ENCODE measurements around the gene MOB3B.

Gene MOB3B

DNA sequence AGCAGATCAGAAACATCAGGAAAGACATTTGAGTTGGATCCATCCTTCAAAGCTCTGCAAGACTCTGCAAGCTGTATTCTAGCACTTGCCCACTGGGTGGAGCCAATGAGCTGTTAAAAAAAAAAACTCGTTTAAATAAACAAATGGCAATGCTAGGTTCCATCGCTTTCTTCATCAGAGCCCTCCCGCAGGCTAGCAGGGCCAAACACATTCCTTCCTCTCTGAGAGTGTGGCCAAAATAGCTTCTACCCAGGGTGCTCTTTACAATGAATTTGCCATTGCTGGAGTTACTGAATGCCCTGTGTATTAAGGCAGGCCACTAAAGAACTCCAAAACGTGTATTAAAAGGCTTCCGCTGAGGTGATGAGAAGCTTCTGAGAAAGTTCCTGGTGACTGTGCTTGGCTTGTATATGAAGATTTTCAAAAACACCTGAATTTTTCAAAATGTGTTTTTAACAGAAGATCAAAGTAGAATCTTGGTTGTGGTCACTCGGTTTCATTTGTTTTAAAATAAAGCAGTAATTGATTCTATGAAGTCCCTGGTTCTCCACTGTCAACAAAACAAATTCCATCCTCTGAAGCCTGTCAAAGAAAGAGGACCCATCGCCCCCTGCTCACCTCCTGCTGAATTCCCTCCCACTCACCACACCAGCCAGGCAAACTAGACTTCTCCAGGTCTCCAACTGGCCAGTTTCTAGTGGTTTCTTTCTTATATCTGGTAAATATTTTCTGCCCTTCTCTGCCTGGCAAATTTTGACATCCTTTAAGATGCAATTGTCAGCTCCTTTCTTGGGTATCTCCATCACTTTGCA, 196.2 kb downstream of the MOB3B start:
- peak; percentile 83 for DNase-seq

DNA sequence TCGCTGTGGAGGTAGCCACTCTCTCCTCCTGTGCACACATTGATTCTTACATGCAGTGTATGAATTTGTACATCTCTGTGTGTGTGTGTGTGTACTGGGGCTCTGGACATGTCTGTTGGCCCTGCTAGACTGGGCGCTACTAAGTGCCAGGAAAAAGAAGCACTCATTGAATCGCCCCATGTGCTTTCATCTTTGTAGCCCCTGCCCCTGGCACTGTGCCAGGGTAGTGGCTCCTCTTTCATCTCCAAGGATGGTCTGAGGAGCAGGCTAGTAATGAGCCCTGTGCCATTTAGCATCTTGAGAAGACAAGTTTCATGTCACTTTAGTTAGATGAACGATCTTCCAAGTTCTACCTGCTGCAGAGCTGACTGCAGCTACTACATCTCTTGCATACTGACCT, 198.2 kb downstream of the MOB3B start:
- DNase-seq, result no peak

DNA sequence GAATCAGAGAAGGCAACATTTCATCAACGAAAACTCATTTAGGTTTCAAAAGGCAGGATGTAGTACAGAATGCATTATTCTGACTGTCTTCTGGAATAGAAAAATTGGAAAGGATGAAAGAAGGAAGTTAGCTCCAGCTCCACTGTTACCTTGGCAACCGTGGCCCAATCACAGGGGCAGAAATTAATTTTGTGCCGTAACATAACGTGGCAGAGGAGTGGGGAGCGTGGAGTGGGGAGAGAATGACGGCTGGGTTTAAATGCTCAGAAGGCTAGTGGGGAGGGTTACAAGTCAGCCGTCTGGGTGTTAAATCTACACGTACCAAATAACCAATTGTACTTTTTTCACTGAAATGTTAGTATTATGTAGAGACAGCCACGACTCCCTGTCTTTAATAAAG, 200.3 kb downstream of the MOB3B start:
- no peak for DNase-seq

DNA sequence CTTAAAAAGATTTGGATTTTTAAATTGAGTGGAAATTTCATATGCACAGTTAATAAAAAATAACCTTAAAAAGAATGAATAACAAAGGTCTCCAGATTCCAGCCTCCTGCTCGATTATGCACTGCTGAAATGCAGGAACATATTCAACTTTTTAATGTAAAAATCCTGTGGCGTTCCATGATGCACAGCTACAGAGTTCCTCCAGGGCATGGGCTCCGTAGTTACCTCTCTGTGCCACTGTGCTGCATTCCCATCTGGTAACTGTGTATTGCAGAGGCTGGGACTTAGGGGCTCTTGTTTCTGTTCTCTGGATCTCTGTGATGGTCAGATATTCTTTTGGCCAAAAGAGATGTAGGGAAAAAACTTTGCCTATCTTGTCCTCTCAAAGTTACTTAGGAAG, 201.1 kb downstream of the MOB3B start:
- DNase-seq, result no peak

DNA sequence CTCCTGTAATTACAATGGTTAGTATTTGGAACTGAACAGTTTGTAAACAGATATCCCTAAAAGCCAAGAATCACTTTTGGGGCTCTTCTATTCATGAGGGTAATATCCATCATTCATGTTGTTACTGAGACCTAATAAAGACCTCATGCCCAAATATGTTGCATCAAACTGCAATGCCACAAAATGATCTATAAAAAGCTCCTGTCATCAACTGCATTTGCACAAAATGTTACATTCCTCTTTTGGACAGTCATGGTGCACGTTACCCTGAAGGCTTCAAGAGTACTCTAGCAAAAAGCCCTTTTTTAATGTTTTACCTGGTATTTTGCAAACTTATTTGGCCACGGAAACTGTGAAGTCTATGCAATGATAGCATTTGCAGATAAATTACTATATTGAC, 218.4 kb downstream of the MOB3B start:
- DNase-seq, result no peak

DNA sequence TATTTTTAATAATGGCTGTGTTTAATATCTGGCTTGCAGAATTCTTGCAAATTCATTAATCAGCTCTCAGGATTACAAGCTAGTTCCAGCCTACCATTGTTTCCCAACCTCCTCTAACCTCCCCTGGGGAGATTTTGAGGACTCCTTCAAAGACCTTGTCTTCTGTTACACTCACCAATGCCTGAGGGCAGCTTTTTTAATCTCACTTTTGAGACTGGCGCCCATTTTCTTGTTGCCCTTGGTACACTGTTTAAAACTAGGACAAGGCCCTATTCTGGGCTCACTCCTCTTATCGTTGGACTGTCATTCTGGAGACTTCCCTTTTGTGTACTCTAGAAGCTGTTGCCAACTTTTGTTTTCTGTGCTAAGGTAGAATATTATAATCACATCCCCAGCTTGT, 219.0 kb downstream of the MOB3B start:
- DNase-seq, result peak; percentile 33

DNA sequence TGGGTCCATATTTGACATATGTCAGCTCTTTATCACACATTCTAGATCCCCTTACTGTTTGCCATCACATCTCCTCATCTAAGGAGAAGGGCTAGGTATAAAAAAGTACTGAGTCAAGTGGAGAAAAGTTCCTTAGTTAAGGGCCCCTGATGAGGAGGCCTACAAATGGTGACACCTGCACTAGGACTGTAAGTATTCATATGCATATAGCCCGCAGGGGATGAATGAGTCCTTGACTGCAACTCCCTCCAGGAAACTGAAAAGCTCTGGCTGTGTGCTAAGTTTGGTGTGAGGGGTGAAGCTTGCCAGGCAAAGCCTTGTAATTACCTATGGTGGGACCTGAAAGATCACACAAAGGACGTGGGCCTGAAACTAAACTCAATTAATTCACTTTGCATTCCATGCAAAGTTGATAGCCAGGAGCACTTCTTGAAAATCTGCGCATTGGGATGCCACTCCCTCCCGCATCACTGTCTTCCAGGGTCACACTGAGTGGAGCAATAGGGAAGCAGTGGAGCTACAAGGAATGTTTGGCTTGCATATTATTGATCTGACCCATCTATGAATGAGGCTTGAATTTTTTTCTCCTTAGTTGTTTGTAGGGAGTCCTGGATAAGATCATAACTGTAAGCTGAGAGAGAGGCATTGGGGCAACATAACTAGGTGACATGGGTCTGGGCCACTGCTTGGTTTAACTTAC, 220.8 kb downstream of the MOB3B start:
- no peak for DNase-seq

DNA sequence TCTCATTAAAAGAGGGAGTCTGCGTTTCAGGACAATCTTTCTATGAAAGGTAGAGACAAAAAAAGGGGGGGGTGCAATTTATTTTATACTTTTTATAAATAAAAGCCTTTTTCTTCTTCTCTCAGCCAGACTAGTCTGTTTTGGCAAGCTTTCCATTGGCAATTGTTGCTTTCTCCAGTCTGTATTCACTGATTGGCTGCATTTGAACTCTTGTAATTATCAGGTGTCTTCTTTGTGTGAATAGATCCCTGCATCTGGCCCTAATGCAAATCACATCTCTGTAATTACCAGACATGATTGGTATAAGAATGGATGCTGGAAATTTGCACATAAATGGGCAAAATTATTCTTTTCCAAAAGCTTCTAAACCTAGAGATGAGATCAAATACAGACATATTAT, 225.1 kb downstream of the MOB3B start:
- no peak for DNase-seq

DNA sequence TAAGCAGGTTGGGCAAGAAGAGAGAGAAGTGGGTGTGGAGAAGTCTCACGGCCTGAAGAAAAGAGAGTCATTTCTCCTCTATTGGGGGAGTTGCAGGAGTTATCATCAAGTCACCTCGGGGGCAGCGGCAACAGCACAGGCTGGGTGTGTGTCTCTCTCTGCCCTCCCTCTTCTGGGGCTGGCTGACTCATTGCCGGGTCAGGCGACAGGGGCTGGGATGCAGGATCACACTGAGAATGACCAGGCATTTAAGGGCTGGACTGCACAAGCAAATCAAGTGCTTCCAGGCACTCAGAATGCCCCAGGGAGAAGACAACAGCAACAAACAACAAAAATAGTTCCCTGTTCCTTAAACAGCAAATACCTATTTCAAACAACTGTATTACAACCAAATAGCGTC, 226.4 kb downstream of the MOB3B start:
- DNase-seq, result no peak

DNA sequence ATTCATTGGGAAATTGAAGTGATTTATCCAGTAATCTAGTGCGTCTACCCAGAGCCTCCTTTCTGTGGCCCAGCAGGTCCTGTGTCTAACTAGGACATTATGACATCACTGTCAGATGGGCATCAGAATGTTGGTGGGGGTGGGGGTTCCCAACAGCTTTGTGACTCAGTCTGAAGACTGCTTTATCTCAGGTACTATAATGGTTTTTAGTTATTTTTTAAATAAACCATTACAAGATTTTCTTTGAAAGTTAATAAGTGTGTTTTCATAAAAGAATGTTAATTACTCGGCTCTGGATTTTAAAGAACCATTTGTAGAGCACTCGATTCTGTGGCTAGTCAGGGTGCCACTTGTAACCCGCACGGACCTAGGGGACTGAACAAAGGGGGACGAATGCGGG, 232.6 kb downstream of the MOB3B start, which contains the start of gene EQTN:
Gene EQTN, minus strand, starts transcription at position 101 of the 400 bp plus-strand sequence. Its CDS starts 95 bp downstream, at position 6.
- no peak for DNase-seq

DNA sequence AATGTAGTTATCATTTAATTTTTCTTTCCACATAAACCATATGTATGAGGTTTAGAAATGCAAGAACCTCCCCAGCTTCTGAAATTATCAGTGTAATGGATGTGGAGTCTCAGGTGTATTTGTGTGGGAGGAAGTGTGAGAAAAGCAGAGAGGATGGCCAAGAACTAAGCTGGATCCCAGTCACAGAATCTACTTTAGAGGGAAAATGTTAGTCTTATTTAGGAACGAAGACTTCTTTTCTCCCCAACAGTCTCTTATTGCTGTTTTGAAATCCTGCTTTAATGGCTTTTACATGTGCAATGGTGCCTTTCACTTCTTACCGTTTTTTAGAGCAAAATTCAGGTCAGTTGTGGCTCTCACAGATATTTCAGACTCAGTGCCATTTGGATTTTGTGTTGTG, 235.6 kb downstream of the MOB3B start:
- DNase-seq, result no peak

DNA sequence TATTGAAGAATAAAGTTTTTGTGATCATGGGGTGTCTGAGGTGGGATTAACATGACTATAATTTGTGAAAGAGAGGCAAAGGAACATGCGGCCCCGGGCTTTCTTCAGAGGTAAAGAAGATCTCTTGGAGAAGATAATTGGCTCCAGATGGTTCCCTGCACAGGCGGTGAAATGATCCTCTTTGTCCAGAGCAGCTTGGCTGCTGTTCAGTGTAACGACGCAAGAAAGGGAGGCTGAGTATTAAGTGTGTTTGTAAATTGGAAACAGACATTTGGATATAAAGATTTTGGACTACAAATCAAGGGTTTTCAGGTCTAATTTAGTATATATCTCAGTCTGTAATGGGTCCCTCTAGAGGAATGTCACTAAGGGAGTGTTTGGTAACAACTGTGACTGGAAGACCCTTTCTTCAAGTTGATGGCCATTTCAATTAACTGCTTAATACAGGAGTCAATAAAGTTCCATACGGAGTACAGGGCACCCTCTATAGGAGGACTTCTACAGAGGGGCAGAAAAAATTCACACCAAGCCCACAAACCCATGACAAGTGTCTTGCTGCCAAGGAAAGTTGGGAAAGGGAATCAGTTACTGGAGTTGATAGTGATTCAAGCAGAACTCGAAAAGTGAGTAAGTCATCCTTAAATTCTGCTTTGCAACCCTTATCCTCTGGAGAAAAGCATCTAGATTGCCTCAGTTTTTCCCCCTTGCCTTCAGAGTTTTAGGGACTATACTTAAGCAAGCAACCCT, 236.8 kb downstream of the MOB3B start:
- no peak for DNase-seq

DNA sequence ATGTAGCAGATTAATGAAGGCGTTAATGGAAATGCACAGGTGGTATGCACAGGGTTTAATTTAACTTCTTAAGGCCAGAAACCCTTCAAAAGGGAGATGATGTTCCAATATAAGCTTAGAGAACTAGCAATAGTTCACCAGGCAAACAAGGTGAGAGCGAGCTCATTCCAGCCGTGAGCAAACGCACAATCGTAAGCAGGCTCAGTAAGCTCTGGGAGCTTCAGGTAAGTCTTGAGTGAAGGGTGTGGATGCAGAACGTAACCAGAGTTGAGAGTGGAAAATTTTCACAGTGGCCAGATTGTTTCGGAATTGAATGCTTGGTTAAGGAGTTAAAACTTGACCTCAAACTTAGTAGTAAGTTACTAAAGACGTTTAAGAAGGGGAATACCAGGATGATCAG, 238.3 kb downstream of the MOB3B start:
- no peak for DNase-seq

DNA sequence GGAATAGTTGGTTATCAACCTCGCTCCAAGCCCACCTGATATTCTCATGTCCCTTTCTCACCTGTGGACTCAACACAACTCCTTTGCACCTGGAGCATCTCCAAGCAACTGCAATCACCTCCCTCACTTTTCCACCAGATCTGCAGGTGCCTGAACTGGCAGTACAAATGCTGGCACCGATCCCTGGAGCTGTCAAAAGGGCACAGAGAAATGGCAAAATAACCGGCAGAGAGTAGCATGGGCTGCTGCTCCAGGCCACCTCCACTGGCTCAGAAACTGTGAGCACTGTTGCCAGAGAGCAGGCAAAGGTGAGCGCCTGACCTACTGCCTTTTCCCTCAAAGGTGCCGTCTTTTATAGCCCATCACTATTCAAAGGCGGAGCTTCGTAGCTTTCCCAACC, 247.3 kb downstream of the MOB3B start:
- DNase-seq, result no peak

DNA sequence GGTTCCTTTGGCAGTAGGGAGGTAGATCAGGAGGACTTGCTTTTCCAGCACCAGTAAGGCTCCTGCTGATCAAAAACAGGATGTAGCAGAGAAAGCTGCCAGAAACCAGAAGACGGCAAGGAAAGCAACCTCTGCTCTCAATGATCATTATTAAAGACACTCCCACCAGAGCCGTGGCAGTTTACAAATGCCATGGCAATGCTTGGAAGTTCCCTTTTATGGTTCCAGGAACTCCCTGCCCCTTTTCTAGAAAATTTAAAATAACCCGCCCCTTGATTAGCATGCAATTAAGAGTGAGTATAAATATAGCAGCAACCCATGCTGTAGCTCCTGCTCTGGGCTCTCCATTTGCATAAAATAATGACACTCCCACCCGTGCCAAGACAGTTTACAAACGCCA, 248.8 kb downstream of the MOB3B start:
- DNase-seq, result no peak

DNA sequence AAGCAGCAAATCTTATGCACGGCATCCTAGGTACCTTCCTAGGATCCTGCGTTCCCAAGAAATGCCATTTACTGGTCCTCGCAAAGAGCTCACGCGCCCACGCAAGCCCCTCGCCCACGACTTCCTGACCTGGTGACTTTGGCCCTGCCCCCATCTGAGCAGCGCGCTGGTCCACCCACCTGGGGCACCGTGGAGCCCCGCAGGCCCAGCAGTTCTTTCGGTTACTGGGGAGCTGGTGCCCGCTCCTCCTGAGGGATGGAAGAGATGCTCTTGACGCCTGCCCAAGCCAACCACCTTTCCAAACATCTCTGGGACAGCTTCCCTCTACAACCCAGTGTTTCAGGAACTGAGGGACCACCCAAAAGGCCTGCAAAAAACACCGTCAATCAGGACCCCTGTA, 249.4 kb downstream of the MOB3B start:
- DNase-seq, result no peak

DNA sequence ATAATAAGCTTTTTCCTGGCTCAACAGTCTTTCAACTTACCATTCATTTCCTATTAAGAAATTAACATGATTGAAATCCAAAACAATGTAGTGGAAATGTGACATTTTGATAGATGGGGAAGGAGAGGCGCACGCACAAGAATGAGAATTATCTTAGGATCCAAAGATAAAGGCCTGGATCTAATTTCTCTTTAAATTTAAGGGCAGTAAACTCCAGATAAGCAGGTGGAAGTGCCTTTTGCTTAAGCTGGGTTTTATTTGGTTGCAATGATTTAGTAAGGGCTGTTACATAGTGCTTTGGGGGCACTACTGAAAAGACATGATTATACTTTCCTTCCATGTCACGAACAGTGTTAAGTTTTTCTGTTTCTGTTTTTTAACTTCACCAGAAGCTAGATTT, 250.0 kb downstream of the MOB3B start:
- no peak for DNase-seq

DNA sequence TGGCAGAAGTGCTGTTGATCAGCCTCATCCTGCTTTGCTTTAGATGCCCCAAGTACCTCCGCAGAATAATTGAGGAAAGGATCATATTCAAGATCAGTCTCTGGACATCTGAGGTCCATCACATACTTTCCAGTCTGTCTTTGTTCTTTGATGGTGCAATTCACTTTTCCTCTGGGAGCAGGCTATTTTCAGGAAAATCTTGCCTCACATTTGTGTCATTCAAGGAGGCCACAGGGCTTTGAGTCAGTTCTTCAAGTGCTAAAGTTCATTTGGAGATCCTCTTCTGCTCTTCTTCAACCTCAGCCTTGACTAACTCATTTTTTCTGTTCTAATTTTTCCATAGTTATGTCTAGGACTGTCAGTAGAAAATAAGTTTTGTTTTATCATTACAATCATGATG, 251.2 kb downstream of the MOB3B start:
- DNase-seq, result no peak

DNA sequence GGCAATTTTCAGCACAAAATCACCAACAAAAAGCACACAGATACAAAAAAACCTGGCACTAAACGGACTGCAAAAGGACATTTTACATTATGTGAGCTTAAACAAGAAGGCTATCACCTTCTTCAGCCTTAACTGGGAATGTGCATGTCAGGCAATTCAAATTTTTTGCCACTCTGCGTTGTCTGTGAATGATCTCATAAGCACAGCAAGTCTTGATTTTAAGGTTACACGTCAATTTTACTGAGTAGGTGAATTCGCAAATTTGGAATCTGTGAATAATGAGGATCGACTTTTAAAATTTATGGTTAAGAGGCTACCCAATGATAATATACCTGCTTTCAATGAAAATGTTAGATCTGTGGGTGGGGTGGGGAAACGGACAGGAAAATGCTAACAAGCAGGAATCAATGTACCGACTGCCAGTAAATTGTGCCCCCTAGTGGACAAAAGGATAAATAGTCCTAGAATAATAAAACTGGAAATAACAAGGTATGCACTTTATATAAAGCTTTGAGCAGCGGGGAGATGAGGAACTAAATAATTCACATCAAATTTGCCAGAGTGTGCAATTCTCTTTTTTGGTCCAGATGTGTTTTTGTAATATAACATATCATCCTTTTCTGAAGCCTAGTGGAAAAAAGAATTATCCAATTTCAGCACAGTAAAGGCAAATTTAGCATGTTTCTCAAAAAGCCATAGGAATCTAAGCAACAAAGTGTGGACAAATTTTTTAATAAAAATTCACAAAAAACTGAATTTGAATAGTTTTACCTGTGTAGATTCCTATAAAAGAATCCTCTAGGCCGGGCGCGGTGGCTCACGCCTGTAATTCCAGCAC, 253.2 kb downstream of the MOB3B start:
- peak; percentile 76 for DNase-seq
